Heart left ventricle (tissue), 13 donors: ENCODE measurements around the gene TYW1.
"Not testable (repeated sequence)": the region's sequence is repeated elsewhere in the genome, so short reads cannot be mapped to it uniquely, and the experiment has no call there.

Source experiments
- CTCF ChIP-seq, 12 donors: fragments of 200-600 bp; sonication (generic) in 4 of 12; IDR thresholded peaks; one replicate each; pipeline versions ENCODE4 v1.5.0 to v1.8.0; 2018 to 2022; ENCODE audit warnings: antibody characterized with exemption in 12 of 12, mild to moderate bottlenecking in 5 of 12
- POLR2A ChIP-seq, 2 donors: fragments of 450-650 bp; IDR thresholded peaks; one replicate each; pipeline ENCODE4 v1.6.1; 2017; ENCODE audit warnings: antibody characterized with exemption in 2 of 2, mild to moderate bottlenecking in 2 of 2, moderate library complexity in 2 of 2
- donor health status: ischemic (EF 13 %, LVEDD 7.1; RV severe dilation, severe dysfunction).
- donor health status: DM: no; HTN: yes; CAD: no.
- donor health status: DM: no; HTN: no; CAD: no.
- donor health status: ischemic (EF 25% LVEDD 6.9; RV normal size, moderate dysfunction).
- donor health status: ischemic (EF 25% LVEDD 5.7; RV mildly dilated, moderate dysfunction).
- donor health status: ischemic (EF 35%, LVEDD 5.7; RV mildly dilated, moderate dysfunction).
- donor health status: nonischemic (EF 11% LVEDD 7.7; RV severe dilation, severe dysfunction).
- donor health status: DM: yes; HTN: yes; CAD: no.
- donor health status: PGD.
- donor health status: ischemic (EF 29% LVEDD 5.4; RV normal size, mild dysfunction).
- donor health status: nonischemic (EF 23%, LVEDD 6.1; RV moderate dilation, normal function).

GRCh38 chr7:67031685-67032084 is 35.1 kb downstream of the TYW1 start:
- TF ChIP-seq CTCF, POLR2A (IDR thresholded peaks at IDR 0.05): not testable (repeated sequence)
